HG03575 (cell line): ENCODE results near the gene TBC1D1.

ENCODE experiments used
- ATAC-seq: cut with Tn5 transposase; IDR thresholded peaks from one replicate; pipeline ENCODE4 v1.9.1; 2021; ENCODE audit not compliant: unreplicated experiment, insufficient number of reproducible peaks, low FRiP score; ENCODE audit errors: extremely low read depth

Gene TBC1D1

GRCh38 chr4:38082021-38082420 lies 191.1 kb downstream of the TBC1D1 start:
- ATAC-seq: no peak

- no peak for ATAC-seq
These were observed 191.8 kb downstream of the TBC1D1 start for GRCh38 chr4:38082424-38083385.

GRCh38 chr4:38084877-38085711 lies 194.2 kb downstream of the TBC1D1 start:
- ATAC-seq: no peak

- no peak for ATAC-seq
These were observed 194.9 kb downstream of the TBC1D1 start for GRCh38 chr4:38085751-38086150.

GRCh38 chr4:38086151-38086848 lies 195.4 kb downstream of the TBC1D1 start:
- ATAC-seq: no peak

- ATAC-seq: no peak
These were observed 196.0 kb downstream of the TBC1D1 start for GRCh38 chr4:38086849-38087226.

- ATAC-seq: no peak
These were observed 197.4 kb downstream of the TBC1D1 start for GRCh38 chr4:38088321-38088720.

- ATAC-seq: no peak
These were observed 199.1 kb downstream of the TBC1D1 start for GRCh38 chr4:38089961-38090360.

- no peak for ATAC-seq
These were observed 199.8 kb downstream of the TBC1D1 start for GRCh38 chr4:38090455-38091246.

GRCh38 chr4:38091636-38092035 lies 200.8 kb downstream of the TBC1D1 start:
- no peak for ATAC-seq

GRCh38 chr4:38092701-38093100 lies 201.8 kb downstream of the TBC1D1 start:
- ATAC-seq: no peak

GRCh38 chr4:38094419-38094818 lies 203.5 kb downstream of the TBC1D1 start:
- ATAC-seq: no peak

- no peak for ATAC-seq
These were observed 204.8 kb downstream of the TBC1D1 start for GRCh38 chr4:38095691-38096090.

- no peak for ATAC-seq
These were observed 206.9 kb downstream of the TBC1D1 start for GRCh38 chr4:38097818-38098217.

GRCh38 chr4:38099020-38099600 lies 208.2 kb downstream of the TBC1D1 start:
- no peak for ATAC-seq

GRCh38 chr4:38099908-38100407 lies 209.1 kb downstream of the TBC1D1 start:
- no peak for ATAC-seq

- ATAC-seq: no peak
These were observed 209.8 kb downstream of the TBC1D1 start for GRCh38 chr4:38100474-38101255.
